Tibial nerve (tissue), 4 donors: ENCODE data around the gene SORCS2. TPM values are rescaled to one million over a fixed set of nuclear protein-coding genes. Genes with fewer than 3 reads are reported as not detected.
A peak's percentile ranks its signal among the peaks of the same experiment; 100 is the strongest.

Experiments
- DNase-seq, 2 donors: peaks; one replicate each; pipeline ENCODE4 v3.0.0-alpha.2; 2019; ENCODE audit warnings: low spot score in 2 of 2
- H3K27ac ChIP-seq, 4 donors: fragments of 200-600 bp; sonication (generic) in 3 of 4; one replicate each; pipeline ENCODE4 v1.5.1; 2017 to 2019; ENCODE audit warnings: mild to moderate bottlenecking in 1 of 4
- H3K27me3 ChIP-seq, 2 donors: fragments of 200-600 bp; sonication (generic) in 1 of 2; one replicate each; pipeline versions ENCODE4 v1.5.1 to v1.6.0; 2017 to 2019
- H3K36me3 ChIP-seq, 3 donors: fragments of 200-600 bp; sonication (generic); one replicate each; pipeline ENCODE4 v1.5.1; 2018 to 2019
- H3K4me1 ChIP-seq, 4 donors: fragments of 200-600 bp; sonication (generic) in 3 of 4; one replicate each; pipeline ENCODE4 v1.5.1; 2017 to 2019
- H3K4me3 ChIP-seq, 4 donors: fragments of 200-600 bp; sonication (generic) in 3 of 4; one replicate each; pipeline ENCODE4 v1.5.1; 2017 to 2019; ENCODE audit warnings: mild to moderate bottlenecking in 1 of 4, moderate library complexity in 1 of 4
- H3K9me3 ChIP-seq, 4 donors: fragments of 200-600 bp; sonication (generic) in 3 of 4; one replicate each; pipeline ENCODE4 v1.5.1; 2017 to 2019
- CTCF ChIP-seq, 5 experiments: fragments of 200-600 bp in 3 of 5; fragments of 450-650 bp in 2 of 5; sonication (generic) in 3 of 5; IDR thresholded peaks; one replicate each; pipeline ENCODE4 v1.5.1; 2016 to 2019; ENCODE audit warnings: antibody characterized with exemption in 5 of 5, mild to moderate bottlenecking in 3 of 5, moderate library complexity in 2 of 5
- EP300 ChIP-seq, 2 donors: sonication (generic); formaldehyde crosslinking; IDR thresholded peaks; one replicate each; pipeline ENCODE4 v1.6.1; 2017; ENCODE audit warnings: antibody characterized with exemption in 2 of 2, mild to moderate bottlenecking in 1 of 2
- POLR2A ChIP-seq, 2 donors: fragments of 450-650 bp; IDR thresholded peaks; one replicate each; pipeline ENCODE4 v1.6.1; 2017; ENCODE audit warnings: antibody characterized with exemption in 2 of 2, mild to moderate bottlenecking in 2 of 2, moderate library complexity in 2 of 2
- WGBS, 2 donors: methylation state at CpG; one replicate each; pipeline ENCODE4 v1.1.5; 2018; 5-methylcytosine and 5-hydroxymethylcytosine counted together
- total RNA-seq, 4 donors: library from RNA; depleted of rRNA; stranded (reverse); fragments of >200 nt; gene quantifications; one replicate each; pipeline ENCODE4 v1.1.0, GENCODE V29; 2016

The SORCS2 gene
- total RNA-seq, 4 donors from 2014 or later = 15.6 to 48.9 (median 38.3) TPM

- Histone ChIP-seq H3K36me3 (peaks cover 0 to 57% (median 0%) of the 10 kb centered on the region in 3 donors), H3K9me3 (peaks cover 0 to 22% (median 0%) of the 10 kb centered on the region in 4 donors), H3K4me1 (no peaks in the 10 kb centered on the region), H3K4me3 (no peak overlapping the region), H3K27ac (no peak overlapping the region), H3K27me3 (no peaks in the 10 kb centered on the region)
- WGBS, 2 donors = 94 to 98% methylated on average over 4 to 9 of the region's 9 CpGs
- TF ChIP-seq CTCF (IDR thresholded peaks at IDR 0.05) (no peak), POLR2A (IDR thresholded peaks at IDR 0.05) (no peak), EP300 (IDR thresholded peaks at IDR 0.05) (no peak)
- DNase-seq = no peak
Measured at GRCh38 chr4:7687006-7687405, 494.7 kb downstream of the SORCS2 start.

GRCh38 chr4:7687796-7688195, 495.5 kb downstream of the SORCS2 start:
- WGBS, 2 donors = 94% methylated on average over 9 of the region's 9 CpGs
- Histone ChIP-seq H3K4me3 (no peak overlapping the region), H3K4me1 (no peaks in the 10 kb centered on the region), H3K27me3 (no peaks in the 10 kb centered on the region), H3K36me3 (peaks cover 0 to 51% (median 0%) of the 10 kb centered on the region in 3 donors), H3K27ac (no peak overlapping the region), H3K9me3 (peaks cover 0 to 14% (median 0%) of the 10 kb centered on the region in 4 donors)
- TF ChIP-seq CTCF (IDR thresholded peaks at IDR 0.05) (no peak), POLR2A (IDR thresholded peaks at IDR 0.05) (no peak), EP300 (IDR thresholded peaks at IDR 0.05) (no peak)
- no peak for DNase-seq

- no peak for DNase-seq
- Histone ChIP-seq H3K27me3 (no peaks in the 10 kb centered on the region), H3K27ac (no peak overlapping the region), H3K4me3 (no peak overlapping the region), H3K9me3 (no peaks in the 10 kb centered on the region), H3K4me1 (no peaks in the 10 kb centered on the region), H3K36me3 (peaks cover 0 to 39% (median 0%) of the 10 kb centered on the region in 3 donors)
- WGBS, 2 donors = 88 to 90% methylated on average over 6 of the region's 6 CpGs
- TF ChIP-seq CTCF (IDR thresholded peaks at IDR 0.05) (no peak), POLR2A (IDR thresholded peaks at IDR 0.05) (no peak), EP300 (IDR thresholded peaks at IDR 0.05) (no peak)
Measured at GRCh38 chr4:7689773-7690693, 497.7 kb downstream of the SORCS2 start.

- no peaks in the 10 kb centered on the region for H3K4me1 ChIP-seq
- H3K27ac ChIP-seq = no peak overlapping the region
- no peak overlapping the region for H3K4me3 ChIP-seq
- 91 to 96% methylated on average over 6 of the region's 6 CpGs for whole genome bisulfite sequencing, 2 donors
- no peaks in the 10 kb centered on the region for H3K27me3 ChIP-seq
- peaks cover 0 to 30% (median 0%) of the 10 kb centered on the region in 3 donors for H3K36me3 ChIP-seq
- no peaks in the 10 kb centered on the region for H3K9me3 ChIP-seq
- DNase-seq = no peak
- TF ChIP-seq CTCF (IDR thresholded peaks at IDR 0.05) (no peak), EP300 (IDR thresholded peaks at IDR 0.05) (no peak), POLR2A (IDR thresholded peaks at IDR 0.05) (no peak)
Measured at GRCh38 chr4:7691061-7691460, 498.7 kb downstream of the SORCS2 start.

- WGBS, 2 donors = 57 to 58% methylated on average over 6 to 8 of the region's 8 CpGs
- TF ChIP-seq POLR2A (IDR thresholded peaks at IDR 0.05) (no peak), EP300 (IDR thresholded peaks at IDR 0.05) (no peak), CTCF (IDR thresholded peaks at IDR 0.05) (no peak)
- Histone ChIP-seq H3K9me3 (no peaks in the 10 kb centered on the region), H3K4me3 (no peak overlapping the region), H3K27me3 (no peaks in the 10 kb centered on the region), H3K36me3 (peaks cover 0 to 21% (median 0%) of the 10 kb centered on the region in 3 donors), H3K27ac (no peak overlapping the region), H3K4me1 (no peaks in the 10 kb centered on the region)
- peak in 1 of 2 donors; percentile 27 for DNase-seq
Measured at GRCh38 chr4:7691982-7692381, 499.6 kb downstream of the SORCS2 start.
